IMR-90 (cell line): ENCODE results near the gene IREB2. TPM values are rescaled to one million over a fixed set of nuclear protein-coding genes. Genes with fewer than 3 reads are reported as not detected.

Source experiments
- ATAC-seq: fragments of 200-7000 bp; cut with Tn5 transposase; 2 replicates; pipeline ENCODE4 v1.9.1; 2020; ENCODE audit warnings: low read depth, mild to moderate bottlenecking, moderate library complexity
- BruUV-seq: library from RNA; stranded (reverse); fragments of 400-500 nt; replicated peaks from 2 replicates; lab custom pipeline; 2021; lab: Mats Ljungman, UMichigan
- CTCF ChIA-PET: fragments of 300-600 bp; formaldehyde crosslinking; extraction: SDS; loops from one replicate; lab custom pipeline; 2021; ENCODE audit warnings: antibody characterized with exemption; lab: Yijun Ruan, JAX
- POLR2A ChIA-PET: fragments of 300-600 bp; sonication (Branson Sonifier 250); formaldehyde crosslinking; loops from one replicate; lab custom pipeline; 2022; ENCODE audit warnings: antibody characterized with exemption; ENCODE audit not compliant: unreplicated experiment; lab: Charles Lee
- DNase-seq: peaks from one replicate; pipeline ENCODE4 v3.0.0; 2013
- H2AFZ ChIP-seq: replicated peaks from 2 replicates; pipeline ENCODE3; 2013; ENCODE audit warnings: low read length, mild to moderate bottlenecking; ENCODE audit not compliant: poor library complexity
- H2AK5ac ChIP-seq: 2 replicates; pipeline ENCODE4 v1.6.1; 2013; ENCODE audit warnings: low read depth, low read length, inconsistent platforms
- H2AK9ac ChIP-seq: replicated peaks from 2 replicates; pipeline ENCODE3; 2013; ENCODE audit warnings: mild to moderate bottlenecking, low read depth, low read length, moderate library complexity; ENCODE audit not compliant: poor library complexity
- H2BK120ac ChIP-seq: 2 replicates; pipeline ENCODE4 v1.6.1; 2013; ENCODE audit warnings: low read depth, low read length, inconsistent platforms
- H2BK15ac ChIP-seq: 3 replicates; pipeline ENCODE4 v1.6.1; 2013; ENCODE audit warnings: low read depth, low read length, inconsistent platforms
- H2BK20ac ChIP-seq: 2 replicates; pipeline ENCODE4 v1.6.1; 2013; ENCODE audit warnings: low read depth, mild to moderate bottlenecking, inconsistent platforms, low read length, moderate library complexity
- H2BK5ac ChIP-seq: 2 replicates; pipeline ENCODE4 v1.6.1; 2013; ENCODE audit warnings: mild to moderate bottlenecking, low read depth, low read length, inconsistent platforms; ENCODE audit not compliant: poor library complexity, severe bottlenecking
- H3K14ac ChIP-seq: replicated peaks from 2 replicates; pipeline ENCODE4 v1.6.1; 2013; ENCODE audit warnings: low read depth, low read length, inconsistent platforms
- H3K18ac ChIP-seq: 2 replicates; pipeline ENCODE4 v1.6.1; 2013; ENCODE audit warnings: low read depth, low read length, control low read depth
- H3K23ac ChIP-seq: 2 replicates; pipeline ENCODE4 v1.6.1; 2013; ENCODE audit warnings: low read depth, low read length, inconsistent platforms
- H3K27ac ChIP-seq: 2 replicates; pipeline ENCODE4 v1.5.1; 2013; ENCODE audit warnings: mild to moderate bottlenecking, control low read depth, low read length; ENCODE audit not compliant: insufficient read depth
- H3K27me3 ChIP-seq: 2 replicates; pipeline ENCODE4 v1.6.1; 2013; ENCODE audit warnings: low read length; ENCODE audit not compliant: control insufficient read depth, insufficient read depth
- H3K36me3 ChIP-seq: 2 replicates; pipeline ENCODE4 v1.6.1; 2013; ENCODE audit warnings: low read length, mixed read lengths; ENCODE audit not compliant: control insufficient read depth, insufficient read depth
- H3K4ac ChIP-seq: 2 replicates; pipeline ENCODE4 v1.6.1; 2013; ENCODE audit warnings: low read depth, low read length, inconsistent platforms
- H3K4me1 ChIP-seq: 2 replicates; pipeline ENCODE4 v1.6.1; 2013; ENCODE audit warnings: low read length, mixed read lengths; ENCODE audit not compliant: control insufficient read depth, insufficient read depth
- H3K4me2 ChIP-seq: 2 replicates; pipeline ENCODE4 v1.6.1; 2013; ENCODE audit warnings: low read depth, mild to moderate bottlenecking, control low read depth, low read length, moderate library complexity
- H3K4me3 ChIP-seq: 2 replicates; pipeline ENCODE4 v1.5.1; 2013; ENCODE audit warnings: low read depth, mild to moderate bottlenecking, control low read depth, low read length, moderate library complexity; ENCODE audit not compliant: insufficient read depth
- H3K56ac ChIP-seq: 2 replicates; pipeline ENCODE4 v1.6.1; 2013; ENCODE audit warnings: low read length, inconsistent platforms; ENCODE audit not compliant: insufficient read depth; ENCODE audit errors: extremely low read depth
- H3K79me1 ChIP-seq, 2 experiments: 2 replicates each; pipeline ENCODE4 v1.6.1; 2013; ENCODE audit warnings: low read length in 2 of 2, inconsistent platforms in 1 of 2, low read depth in 1 of 2
- H3K9ac ChIP-seq: 2 replicates; pipeline ENCODE4 v1.6.1; 2013; ENCODE audit warnings: low read depth, low read length, control low read depth
- H3K9me1 ChIP-seq: 2 replicates; pipeline ENCODE4 v1.6.1; 2013; ENCODE audit warnings: low read length, inconsistent platforms; ENCODE audit not compliant: insufficient read depth
- H3K9me3 ChIP-seq: 2 replicates; pipeline ENCODE4 v1.6.1; 2013; ENCODE audit warnings: low read length; ENCODE audit not compliant: control insufficient read depth, insufficient read depth
- H4K20me1 ChIP-seq: 2 replicates; pipeline ENCODE4 v1.6.1; 2013; ENCODE audit warnings: low read length, inconsistent platforms; ENCODE audit not compliant: insufficient read depth
- H4K5ac ChIP-seq: 2 replicates; pipeline ENCODE4 v1.6.1; 2013; ENCODE audit warnings: mild to moderate bottlenecking, low read depth, low read length, control low read depth
- H4K8ac ChIP-seq, 2 experiments: 2 replicates each; pipeline ENCODE4 v1.6.1; 2013; ENCODE audit warnings: low read depth in 2 of 2, low read length in 2 of 2, control low read depth in 1 of 2, inconsistent platforms in 1 of 2
- H4K91ac ChIP-seq: 2 replicates; pipeline ENCODE4 v1.6.1; 2013; ENCODE audit warnings: low read depth, low read length, inconsistent platforms; ENCODE audit not compliant: insufficient read depth
- BHLHE40 ChIP-seq: fragments of 150-350 bp; IDR thresholded peaks from 2 replicates; pipeline ENCODE4 v1.6.1; 2016; ENCODE audit warnings: mild to moderate bottlenecking, low read depth, low read length
- CEBPB ChIP-seq: IDR thresholded peaks from 2 replicates; pipeline ENCODE4 v1.6.1; 2012; ENCODE audit warnings: low read depth, low read length, improper control_type of control experiment
- CHD1 ChIP-seq: IDR thresholded peaks from 2 replicates; pipeline ENCODE4 v1.6.1; 2012; ENCODE audit warnings: low read depth, low read length, improper control_type of control experiment
- MAFK ChIP-seq: IDR thresholded peaks from 2 replicates; pipeline ENCODE4 v1.6.1; 2012; ENCODE audit warnings: low read depth, low read length, improper control_type of control experiment
- MAZ ChIP-seq: IDR thresholded peaks from 2 replicates; pipeline ENCODE4 v1.6.1; 2012; ENCODE audit warnings: low read depth, mild to moderate bottlenecking, low read length, improper control_type of control experiment, moderate library complexity, borderline replicate concordance
- MXI1 ChIP-seq: IDR thresholded peaks from 2 replicates; pipeline ENCODE4 v1.6.1; 2012; ENCODE audit warnings: low read depth, mild to moderate bottlenecking, low read length, moderate library complexity, borderline replicate concordance
- NFE2L2 ChIP-seq: fragments of 150-350 bp; IDR thresholded peaks from 2 replicates; pipeline ENCODE4 v1.6.1; 2016; ENCODE audit warnings: low read depth, mild to moderate bottlenecking, low read length
- RAD21 ChIP-seq: IDR thresholded peaks from 2 replicates; pipeline ENCODE4 v1.6.1; 2012; ENCODE audit warnings: low read length, improper control_type of control experiment
- RCOR1 ChIP-seq: IDR thresholded peaks from 2 replicates; pipeline ENCODE4 v1.6.1; 2012; ENCODE audit warnings: mild to moderate bottlenecking, low read length, improper control_type of control experiment; ENCODE audit not compliant: insufficient replicate concordance
- RFX5 ChIP-seq: IDR thresholded peaks from 2 replicates; pipeline ENCODE4 v1.8.0; 2012; ENCODE audit warnings: low read depth, mild to moderate bottlenecking, low read length, moderate library complexity
- SMC3 ChIP-seq: fragments of 150-350 bp; IDR thresholded peaks from 2 replicates; pipeline ENCODE4 v1.6.1; 2016; ENCODE audit warnings: low read depth, mild to moderate bottlenecking, antibody characterized with exemption, low read length, moderate library complexity
- WGBS, 2 experiments: methylation state at CpG; one replicate each; pipeline versions ENCODE4 v1.1.5 to v1.1.7; 2013; ENCODE audit warnings: missing lambda C conversion rate in 2 of 2; ENCODE audit not compliant: insufficient read length in 1 of 2; ENCODE audit errors: extremely low coverage in 2 of 2; 5-methylcytosine and 5-hydroxymethylcytosine counted together
- dilution Hi-C: fragments of 300-500 bp; cut with HindIII; formaldehyde crosslinking; loops from one replicate; pipeline ENCODE4 v1.14.3; 2018; ENCODE audit warnings: low sequenced_read_pairs; ENCODE audit not compliant: unreplicated experiment
- in situ Hi-C: fragments of 300-500 bp; cut with MboI; formaldehyde crosslinking; loops from 3 replicates; pipeline ENCODE4 v1.14.3; 2019; ENCODE audit warnings: low sequenced_read_pairs, inconsistent platforms, mixed read lengths
- intact Hi-C: fragments of 100-400 bp; cut with micrococcal nuclease; formaldehyde crosslinking; loops from 2 replicates; pipeline ENCODE4 v1.10.0; 2022
- polyA plus RNA-seq, 3 experiments: library from polyadenylated mRNA; depleted of rRNA; stranded (reverse); fragments of >200 nt; gene quantifications; 2 replicates each; pipeline ENCODE4 v1.2.3, GENCODE V29; 2012; ENCODE audit warnings: low replicate concordance in 1 of 3
- total RNA-seq: library from RNA; depleted of rRNA; stranded (reverse); fragments of >200 nt; gene quantifications from 2 replicates; pipeline ENCODE4 v1.2.3, GENCODE V29; 2012
- TF ChIP-seq, protein P1 (sequence below): fragments of 150-350 bp; IDR thresholded peaks from 2 replicates; pipeline ENCODE4 v1.6.1; 2017; ENCODE audit warnings: mild to moderate bottlenecking, antibody characterized with exemption, low read length, low read depth
- TF ChIP-seq, protein P2 (sequence below): conservative IDR thresholded peaks from 2 replicates; pipeline ENCODE4 v1.5.1; 2012; ENCODE audit warnings: mild to moderate bottlenecking, low read depth, low read length, improper control_type of control experiment

The IREB2 gene
- total and polyA plus RNA-seq, 2 of the 4 experiments (the other 2 are of a cell fraction): 12.2 to 13.5 TPM

DNA sequence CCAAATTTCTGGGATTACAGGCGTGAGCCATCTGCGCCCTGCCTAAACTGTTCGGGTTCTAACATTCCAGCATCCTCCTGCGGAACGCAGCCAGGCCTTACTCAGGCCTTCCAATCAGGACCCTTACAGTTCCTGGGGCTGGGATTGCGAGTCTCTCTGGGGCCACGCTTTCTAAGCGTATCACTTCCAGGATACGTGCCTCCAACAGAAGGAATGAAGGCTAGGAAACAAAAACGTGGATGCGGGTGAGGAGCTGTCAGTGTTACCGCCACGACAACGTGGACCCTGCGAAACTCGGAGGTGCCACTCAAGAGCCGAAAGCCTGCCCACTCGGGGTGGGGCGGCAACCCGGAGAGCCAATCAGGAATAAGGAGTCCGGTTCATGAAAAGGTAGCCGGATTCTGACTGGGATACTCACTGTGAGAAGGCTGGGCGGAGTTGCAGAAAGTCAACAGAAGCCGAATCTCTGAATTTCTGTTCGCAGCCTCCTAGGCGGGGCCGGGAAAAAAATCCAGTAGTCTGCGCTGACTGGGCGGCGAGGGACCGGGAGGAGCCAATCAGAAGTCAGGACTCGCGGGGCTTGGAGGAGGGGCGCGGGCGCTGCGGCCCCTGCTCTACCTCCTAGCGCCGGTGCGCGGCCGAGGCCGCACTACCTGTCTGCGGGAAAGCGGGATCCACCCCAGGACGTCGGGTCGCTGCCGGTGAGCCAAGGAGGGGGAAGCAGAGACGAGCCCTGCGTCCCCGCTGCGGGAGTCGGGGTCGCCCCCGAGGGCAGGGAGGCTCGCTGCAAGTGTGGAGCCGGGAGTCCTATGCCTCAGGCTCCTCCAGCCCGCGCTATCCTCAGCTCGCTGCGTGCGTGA, 69.2 kb downstream of the IREB2 start, which contains the start of gene HYKK:
Gene HYKK, plus strand, starts transcription at position 607 of the 860 bp plus-strand sequence. CDS start 5,512 bp downstream, outside the sequence.
- intact Hi-C loops: loop anchor here (10.0 kb wide), 1 partner anchor 198 kb away; no protein-coding TSS in a partner anchor
- DNase-seq (peak; percentile 96), ATAC-seq (peak; percentile 95)
- in situ Hi-C loops: no loop called here
- Histone ChIP-seq H3K36me3 (no peaks in the 10 kb centered on the region), H3K4me2 (peak within 1 kb of the TSS; percentile 96), H2AK9ac (peak within 1 kb of the TSS; percentile 76), H4K5ac (no peak within 1 kb of the TSS), H2AFZ (peak within 1 kb of the TSS; percentile 99), H3K9me3 (no peaks in the 10 kb centered on the region), H3K79me1 (no peaks in the 10 kb centered on the region), H3K9ac (peak within 1 kb of the TSS; percentile 54), H2BK120ac (no peak within 1 kb of the TSS), H4K8ac (peak within 1 kb of the TSS; percentile 10 to 48), H3K23ac (peak within 1 kb of the TSS; percentile 72; the same call in 1 of the 2 replicates), H3K9me1 (no peaks in the 10 kb centered on the region), H4K20me1 (no peaks in the 10 kb centered on the region), H2AK5ac (peak within 1 kb of the TSS; percentile 36; the same call in 1 of the 2 replicates), H2BK5ac (no peak within 1 kb of the TSS), H3K4ac (peak within 1 kb of the TSS; percentile 29), H3K4me1 (no peaks in the 10 kb centered on the region), H4K91ac (no peak within 1 kb of the TSS), H3K27me3 (no peaks in the 10 kb centered on the region), H2BK20ac (no peak within 1 kb of the TSS), H3K27ac (no peak within 1 kb of the TSS; the same call in 1 of the 2 replicates), H2BK15ac (no peak within 1 kb of the TSS), H3K18ac (no peak within 1 kb of the TSS), H3K56ac (0 out of 2 replicates have a peak within 1 kb of the TSS, but pooled peaks have one; percentile 51), H3K14ac (peak within 1 kb of the TSS; percentile 73; the same call in 1 of the 2 replicates), H3K4me3 (peak within 1 kb of the TSS; percentile 67)
- ChIA-PET CTCF (no interaction called here), POLR2A (no interaction called here)
- dilution Hi-C loops: no loop called here
- 0% methylated on average over 27 of the region's 63 CpGs; no CpG with 5 or more reads in 1 of the 2 experiments for WGBS, 2 experiments
- BruUV-seq: no TSS peak
- TF ChIP-seq BHLHE40 (no peak), MAZ (peak; percentile 56; the same call in 1 of the 2 replicates), MAFK (no peak), RCOR1 (no peak), RFX5 (no peak; the same call in 1 of the 2 replicates), CEBPB (no peak), SMC3 (no peak), MXI1 (peak; percentile 99), RAD21 (no peak), CHD1 (no peak), NFE2L2 (no peak)
- TF ChIP-seq, protein P1, sequence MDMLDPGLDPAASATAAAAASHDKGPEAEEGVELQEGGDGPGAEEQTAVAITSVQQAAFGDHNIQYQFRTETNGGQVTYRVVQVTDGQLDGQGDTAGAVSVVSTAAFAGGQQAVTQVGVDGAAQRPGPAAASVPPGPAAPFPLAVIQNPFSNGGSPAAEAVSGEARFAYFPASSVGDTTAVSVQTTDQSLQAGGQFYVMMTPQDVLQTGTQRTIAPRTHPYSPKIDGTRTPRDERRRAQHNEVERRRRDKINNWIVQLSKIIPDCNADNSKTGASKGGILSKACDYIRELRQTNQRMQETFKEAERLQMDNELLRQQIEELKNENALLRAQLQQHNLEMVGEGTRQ: no peak
- TF ChIP-seq, protein P2, sequence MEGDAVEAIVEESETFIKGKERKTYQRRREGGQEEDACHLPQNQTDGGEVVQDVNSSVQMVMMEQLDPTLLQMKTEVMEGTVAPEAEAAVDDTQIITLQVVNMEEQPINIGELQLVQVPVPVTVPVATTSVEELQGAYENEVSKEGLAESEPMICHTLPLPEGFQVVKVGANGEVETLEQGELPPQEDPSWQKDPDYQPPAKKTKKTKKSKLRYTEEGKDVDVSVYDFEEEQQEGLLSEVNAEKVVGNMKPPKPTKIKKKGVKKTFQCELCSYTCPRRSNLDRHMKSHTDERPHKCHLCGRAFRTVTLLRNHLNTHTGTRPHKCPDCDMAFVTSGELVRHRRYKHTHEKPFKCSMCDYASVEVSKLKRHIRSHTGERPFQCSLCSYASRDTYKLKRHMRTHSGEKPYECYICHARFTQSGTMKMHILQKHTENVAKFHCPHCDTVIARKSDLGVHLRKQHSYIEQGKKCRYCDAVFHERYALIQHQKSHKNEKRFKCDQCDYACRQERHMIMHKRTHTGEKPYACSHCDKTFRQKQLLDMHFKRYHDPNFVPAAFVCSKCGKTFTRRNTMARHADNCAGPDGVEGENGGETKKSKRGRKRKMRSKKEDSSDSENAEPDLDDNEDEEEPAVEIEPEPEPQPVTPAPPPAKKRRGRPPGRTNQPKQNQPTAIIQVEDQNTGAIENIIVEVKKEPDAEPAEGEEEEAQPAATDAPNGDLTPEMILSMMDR: no peak
